GM08714 (cell line): ENCODE results near the gene RBMY1J.
"Not testable (repeated sequence)": the region's sequence is repeated elsewhere in the genome, so short reads cannot be mapped to it uniquely, and the experiment has no call there.

Experiments used
- H3K4me3 ChIP-seq: fragments of 200-500 bp; sonication (Bioruptor generic); 2 replicates; pipeline ENCODE4 v1.5.1; 2014; ENCODE audit warnings: mild to moderate bottlenecking, low read length, inconsistent platforms
- ZNF274 ChIP-seq: IDR thresholded peaks from 2 replicates; pipeline ENCODE4 v1.6.1; 2012; ENCODE audit warnings: mild to moderate bottlenecking, low read depth, low read length

RBMY1J gene

GRCh38 chrY:22403110-22403509 lies at the start of gene RBMY1J:
Gene RBMY1J, plus strand, starts transcription at chrY:22403410. Its CDS starts 2,038 bp downstream, at chrY:22405448.
- not testable (repeated sequence) for H3K4me3 ChIP-seq

GRCh38 chrY:22367416-22367815 lies 35.8 kb upstream of the RBMY1J start:
- no peak overlapping the region for H3K4me3 ChIP-seq

GRCh38 chrY:22370623-22371022 lies 32.6 kb upstream of the RBMY1J start:
- H3K4me3 ChIP-seq: no peak overlapping the region
- TF ChIP-seq ZNF274: no peak

More at GRCh38 chrY:22367416-22367815, 35.8 kb upstream of the RBMY1J start:
- no peak for TF ChIP-seq ZNF274

- no peak overlapping the region for H3K4me3 ChIP-seq
- no peak for TF ChIP-seq ZNF274
These were observed 29.7 kb upstream of the RBMY1J start for GRCh38 chrY:22373494-22373893.

- H3K4me3 ChIP-seq: not testable (repeated sequence)
These were observed 41.6 kb downstream of the RBMY1J start for GRCh38 chrY:22444718-22445396.

GRCh38 chrY:22455522-22455921 lies 52.3 kb downstream of the RBMY1J start:
- H3K4me3 ChIP-seq: not testable (repeated sequence)

- not testable (repeated sequence) for H3K4me3 ChIP-seq
These were observed 58.8 kb downstream of the RBMY1J start for GRCh38 chrY:22461962-22462361.
